HepG2 (cell line): Measurements from ENCODE around the gene NAMPT. TPM values are rescaled to one million over a fixed set of nuclear protein-coding genes. Genes with fewer than 3 reads are reported as not detected.

ENCODE experiments used
- ATAC-seq: fragments of 200-7000 bp; cut with Tn5 transposase; 3 replicates; pipeline ENCODE4 v1.9.1; 2020; ENCODE audit warnings: mild to moderate bottlenecking, moderate library complexity
- BruUV-seq: library from RNA; stranded (reverse); fragments of 400-500 nt; replicated peaks from 2 replicates; lab custom pipeline; 2021; lab: Mats Ljungman, UMichigan
- CTCF ChIA-PET: fragments of 300-600 bp; formaldehyde crosslinking; extraction: SDS; loops from one replicate; lab custom pipeline; 2021; ENCODE audit warnings: low total read pairs, inconsistent platforms, low intra/inter-chr PET ratio; lab: Yijun Ruan, JAX
- POLR2A ChIA-PET: fragments of 350-600 bp; sonication (Branson Sonifier 250); formaldehyde crosslinking; loops from one replicate; lab custom pipeline; 2020; ENCODE audit warnings: antibody characterized with exemption, inconsistent platforms; lab: Yijun Ruan, JAX
- DNase-seq: peaks from one replicate; pipeline ENCODE4 v3.0.0-alpha.2; 2015; ENCODE audit warnings: low spot score
- FAIRE-seq: peaks from 3 replicates; lab custom pipeline; 2011; peaks lifted over from hg19 to GRCh38; lab: Jason Lieb, UNC
- H2AFZ ChIP-seq: one replicate; pipeline ENCODE4 v1.6.1; 2011; ENCODE audit warnings: low read length, inconsistent platforms
- H3K27ac ChIP-seq: fragments of 300-600 bp; 3 replicates; pipeline ENCODE4 v1.8.0; 2011; ENCODE audit warnings: mixed run types, mild to moderate bottlenecking, mixed read lengths, low read length, inconsistent platforms; ENCODE audit not compliant: insufficient read depth; ENCODE audit errors: extremely low read length
- H3K27me3 ChIP-seq, 2 experiments: fragments of 200-600 bp in 1 of 2; 2 replicates in 1 of 2; 3 replicates in 1 of 2; pipeline versions ENCODE4 v1.6.0 to v1.8.0; 2011; ENCODE audit warnings: low read length in 2 of 2, mild to moderate bottlenecking in 2 of 2, moderate library complexity in 2 of 2, inconsistent platforms in 1 of 2; ENCODE audit not compliant: insufficient read depth in 2 of 2, control insufficient read depth in 1 of 2
- H3K36me3 ChIP-seq, 2 experiments: fragments of 200-600 bp in 1 of 2; replicated peaks in 1 of 2; 2 replicates in 1 of 2; 3 replicates in 1 of 2; pipeline versions ENCODE4 v1.5.1 to v1.8.0; 2011; ENCODE audit warnings: low read length in 2 of 2, inconsistent platforms in 1 of 2; ENCODE audit not compliant: insufficient read depth in 2 of 2, control insufficient read depth in 1 of 2
- H3K4me1 ChIP-seq: 2 replicates; pipeline ENCODE4 v1.5.1; 2012; ENCODE audit warnings: low read length, inconsistent platforms; ENCODE audit not compliant: insufficient read depth
- H3K4me2 ChIP-seq: 2 replicates; pipeline ENCODE4 v1.6.0; 2011; ENCODE audit warnings: low read depth, low read length, inconsistent platforms
- H3K4me3 ChIP-seq, 3 experiments: fragments of 200-600 bp in 1 of 3; sonication (generic), shearing (Covaris generic) in 1 of 3; replicated peaks in 1 of 3; 2 replicates each; pipeline ENCODE4 v1.5.1; 2011 to 2016; ENCODE audit warnings: low read length in 3 of 3, inconsistent platforms in 2 of 3, low read depth in 2 of 3, mild to moderate bottlenecking in 2 of 3, control low read depth in 1 of 3, mixed read lengths in 1 of 3; ENCODE audit not compliant: insufficient read depth in 1 of 3
- H3K79me2 ChIP-seq: one replicate; pipeline ENCODE4 v1.6.1; 2011; ENCODE audit warnings: low read length, inconsistent platforms; ENCODE audit not compliant: insufficient read depth
- H3K9ac ChIP-seq: 2 replicates; pipeline ENCODE4 v1.6.0; 2011; ENCODE audit warnings: mild to moderate bottlenecking, low read depth, low read length, inconsistent platforms; ENCODE audit not compliant: insufficient read depth
- H3K9me3 ChIP-seq: 2 replicates; pipeline ENCODE4 v1.5.1; 2012; ENCODE audit warnings: mild to moderate bottlenecking, low read length
- H4K20me1 ChIP-seq: 2 replicates; pipeline ENCODE4 v1.6.0; 2011; ENCODE audit warnings: inconsistent platforms, mild to moderate bottlenecking, low read length, moderate library complexity; ENCODE audit not compliant: insufficient read depth
- CERS6 ChIP-seq: sonication (generic); formaldehyde crosslinking; IDR thresholded peaks from 2 replicates; pipeline ENCODE4 v1.5.0; 2020; ENCODE audit warnings: missing genetic modification reagents
- CREB1 ChIP-seq, 2 experiments: fragments of 450-650 bp in 1 of 2; IDR thresholded peaks; 2 replicates each; pipeline ENCODE4 v1.6.1; 2016 to 2017; ENCODE audit warnings: control low read depth in 1 of 2, mild to moderate bottlenecking in 1 of 2, missing compliant biosample characterization in 1 of 2, missing genetic modification characterization in 1 of 2
- HIVEP1 ChIP-seq: sonication (generic); formaldehyde crosslinking; IDR thresholded peaks from 2 replicates; pipeline ENCODE4 v1.4.0; 2020; ENCODE audit warnings: mild to moderate bottlenecking, missing genetic modification reagents
- NFATC3 ChIP-seq: sonication (generic); formaldehyde crosslinking; IDR thresholded peaks from 2 replicates; pipeline ENCODE4 v1.5.1; 2020; ENCODE audit warnings: mild to moderate bottlenecking, missing genetic modification reagents
- RFX1 ChIP-seq: fragments of 450-650 bp; IDR thresholded peaks from 2 replicates; pipeline ENCODE4 v1.6.1; 2017
- ZBTB46 ChIP-seq: sonication (generic); formaldehyde crosslinking; IDR thresholded peaks from 2 replicates; pipeline ENCODE4 v1.4.0; 2020; ENCODE audit warnings: mild to moderate bottlenecking, missing genetic modification reagents, borderline replicate concordance
- ZNF430 ChIP-seq: sonication (generic); formaldehyde crosslinking; IDR thresholded peaks from 2 replicates; pipeline ENCODE4 v1.9.0; 2021; ENCODE audit warnings: mild to moderate bottlenecking, missing genetic modification reagents
- ZNF501 ChIP-seq: sonication (generic); formaldehyde crosslinking; IDR thresholded peaks from 2 replicates; pipeline ENCODE4 v1.5.1; 2020; ENCODE audit warnings: mild to moderate bottlenecking, moderate library complexity, missing genetic modification reagents
- WGBS: methylation state at CpG from one replicate; pipeline ENCODE4 v1.1.6; 2017; ENCODE audit warnings: low lambda C conversion rate; 5-methylcytosine and 5-hydroxymethylcytosine counted together
- in situ Hi-C: cut with HindIII; loops from 2 replicates; pipeline ENCODE4 v1.10.0; 2017; ENCODE audit warnings: low pct_unique_long_range_greater_than_20kb; ENCODE audit not compliant: extremely low pct_ligation_motif_present
- intact Hi-C: fragments of 100-400 bp; cut with micrococcal nuclease; formaldehyde crosslinking; loops from one replicate; pipeline ENCODE4 v1.10.0; 2022; ENCODE audit not compliant: unreplicated experiment
- polyA plus RNA-seq, 8 experiments: library from polyadenylated mRNA; depleted of rRNA in 3 of 8; stranded (reverse) in 7 of 8; unstranded in 1 of 8; fragments of >200 nt; fragmentation: Illumina TruSeq in 4 of 8; extraction: Trizol in 4 of 8; gene quantifications; 2 replicates each; pipeline versions ENCODE4 v1.2.1 to v1.2.3, GENCODE V29; 2011 to 2016; ENCODE audit warnings: low read depth in 4 of 8, missing spikeins in 1 of 8, mixed read lengths in 1 of 8; ENCODE audit not compliant: insufficient read depth in 1 of 8
- total RNA-seq, 5 experiments: library from RNA; depleted of rRNA; stranded (reverse); fragments of >200 nt; fragmentation: Illumina TruSeq; extraction: Trizol; gene quantifications; 2 replicates each; pipeline ENCODE4 v1.2.3, GENCODE V29; 2016; ENCODE audit warnings: low read depth in 1 of 5

NAMPT gene
- total and polyA plus RNA-seq, 2 of the 13 experiments (the other 11 are each of a cell fraction or from before 2014, with no cell fraction given), result 15.8 to 67.7 TPM

- peak overlapping the region; percentile 85 for H3K27ac ChIP-seq
- CTCF ChIA-PET, result no interaction called here
- DNase-seq (no peak), ATAC-seq (no peak)
- peak overlapping the region; percentile 75 for H3K9ac ChIP-seq
- peaks cover 0 to 6% of the 10 kb centered on the region in 2 experiments; a peak in 2 of 5 replicates for H3K27me3 ChIP-seq
- intact Hi-C loops (loop anchor here (2.0 to 10.0 kb wide), 2 partner anchors 41 to 879 kb away; partner anchors contain the start of gene HBP1), in situ Hi-C loops (no loop called here)
- BruUV-seq, result TSS peak; percentile 96
- peak overlapping the region; percentile 89 for H3K4me2 ChIP-seq
- H3K4me1 ChIP-seq, result peaks cover 42% of the 10 kb centered on the region
- POLR2A ChIA-PET, result interaction anchor here (1.2 kb wide), 1 partner anchor 41 kb away, joined by 8 read pairs; no protein-coding TSS in a partner anchor
- peaks cover 8% of the 10 kb centered on the region; the same call in 1 of the 2 replicates for H4K20me1 ChIP-seq
- H2AFZ ChIP-seq, result peak overlapping the region; percentile 71
- WGBS, result 46% methylated on average over 14 of the region's 14 CpGs
- H3K36me3 ChIP-seq, result no peaks in the 10 kb centered on the region
- no peaks in the 10 kb centered on the region for H3K9me3 ChIP-seq
- peak overlapping the region; percentile 59 to 90 (median 83) for H3K4me3 ChIP-seq
- TF ChIP-seq CREB1 (IDR thresholded peaks at IDR 0.05) (no peak), CREB1 (CRISPR knock-in tag; IDR thresholded peaks at IDR 0.05) (peak; percentile 35; the same call in 1 of the 2 replicates), RFX1 (no peak), ZNF501 (CRISPR knock-in tag) (no peak), ZBTB46 (CRISPR knock-in tag) (no peak), ZNF430 (CRISPR knock-in tag) (no peak), NFATC3 (CRISPR knock-in tag) (0 out of 2 replicates have a peak, but pooled peaks have one; percentile 58), CERS6 (no peak), HIVEP1 (CRISPR knock-in tag) (no peak)
- TF ChIP-seq, all 625 proteins: peak for 2
- no peak for FAIRE-seq
- peaks cover 33% of the 10 kb centered on the region for H3K79me2 ChIP-seq
These were observed 1.2 kb upstream of the NAMPT start for GRCh38 chr7:106285855-106286492.
